Gastroesophageal sphincter (tissue), 3 donors: ENCODE measurements around the gene SEMA6B.

ENCODE experiments used
- POLR2A ChIP-seq, 2 donors: fragments of 450-650 bp; IDR thresholded peaks; one replicate each; pipeline ENCODE4 v1.6.1; 2017; ENCODE audit warnings: antibody characterized with exemption in 2 of 2, mild to moderate bottlenecking in 2 of 2, moderate library complexity in 1 of 2
- POLR2AphosphoS5 ChIP-seq: sonication (generic); formaldehyde crosslinking; IDR thresholded peaks from one replicate; pipeline ENCODE4 v1.6.1; 2017; ENCODE audit warnings: antibody characterized with exemption
- TF ChIP-seq, protein P1 (sequence below), 4 experiments: fragments of 200-600 bp in 2 of 4; fragments of 450-650 bp in 2 of 4; sonication (generic) in 1 of 4; IDR thresholded peaks; one replicate each; pipeline ENCODE4 v1.5.1; 2017 to 2019; ENCODE audit warnings: antibody characterized with exemption in 4 of 4, mild to moderate bottlenecking in 2 of 4, moderate library complexity in 2 of 4

DNA sequence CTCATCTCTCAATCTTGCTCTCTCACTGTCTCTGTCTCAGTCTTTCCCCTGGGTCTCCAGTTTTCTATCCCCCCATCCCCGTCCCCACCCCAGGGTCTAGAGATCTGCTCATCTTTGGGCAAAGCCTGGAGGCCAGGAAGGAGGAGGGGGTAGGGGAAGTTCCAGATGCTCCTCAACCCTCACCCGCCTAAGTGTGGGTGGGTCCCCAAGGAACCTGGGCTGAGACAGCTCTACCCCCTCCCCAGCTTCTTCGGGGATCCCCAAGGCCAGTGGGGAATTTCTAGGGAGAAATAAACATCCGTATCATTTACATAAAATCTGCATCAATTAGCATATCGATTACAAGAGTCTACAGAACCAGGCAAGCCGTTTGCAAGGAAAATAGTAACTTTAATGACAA is 31.8 kb upstream of the SEMA6B start:
- TF ChIP-seq POLR2A (IDR thresholded peaks at IDR 0.05), result no peak
- TF ChIP-seq, protein P1, sequence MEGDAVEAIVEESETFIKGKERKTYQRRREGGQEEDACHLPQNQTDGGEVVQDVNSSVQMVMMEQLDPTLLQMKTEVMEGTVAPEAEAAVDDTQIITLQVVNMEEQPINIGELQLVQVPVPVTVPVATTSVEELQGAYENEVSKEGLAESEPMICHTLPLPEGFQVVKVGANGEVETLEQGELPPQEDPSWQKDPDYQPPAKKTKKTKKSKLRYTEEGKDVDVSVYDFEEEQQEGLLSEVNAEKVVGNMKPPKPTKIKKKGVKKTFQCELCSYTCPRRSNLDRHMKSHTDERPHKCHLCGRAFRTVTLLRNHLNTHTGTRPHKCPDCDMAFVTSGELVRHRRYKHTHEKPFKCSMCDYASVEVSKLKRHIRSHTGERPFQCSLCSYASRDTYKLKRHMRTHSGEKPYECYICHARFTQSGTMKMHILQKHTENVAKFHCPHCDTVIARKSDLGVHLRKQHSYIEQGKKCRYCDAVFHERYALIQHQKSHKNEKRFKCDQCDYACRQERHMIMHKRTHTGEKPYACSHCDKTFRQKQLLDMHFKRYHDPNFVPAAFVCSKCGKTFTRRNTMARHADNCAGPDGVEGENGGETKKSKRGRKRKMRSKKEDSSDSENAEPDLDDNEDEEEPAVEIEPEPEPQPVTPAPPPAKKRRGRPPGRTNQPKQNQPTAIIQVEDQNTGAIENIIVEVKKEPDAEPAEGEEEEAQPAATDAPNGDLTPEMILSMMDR (IDR thresholded peaks at IDR 0.05), result no peak
- no peak for TF ChIP-seq POLR2AphosphoS5
